Body of pancreas (tissue), 4 donors: ENCODE results near the gene TSC22D4.

Source experiments
- CTCF ChIP-seq, 7 experiments: fragments of 450-650 bp in 4 of 7; fragments of 200-600 bp in 3 of 7; sonication (generic) in 3 of 7; IDR thresholded peaks; one replicate each; pipeline ENCODE4 v1.5.1; 2016 to 2019; ENCODE audit warnings: antibody characterized with exemption in 7 of 7
- POLR2A ChIP-seq, 3 donors: fragments of 450-650 bp; IDR thresholded peaks; one replicate each; pipeline ENCODE4 v1.6.1; 2016; ENCODE audit warnings: antibody characterized with exemption in 3 of 3, mild to moderate bottlenecking in 2 of 3

DNA sequence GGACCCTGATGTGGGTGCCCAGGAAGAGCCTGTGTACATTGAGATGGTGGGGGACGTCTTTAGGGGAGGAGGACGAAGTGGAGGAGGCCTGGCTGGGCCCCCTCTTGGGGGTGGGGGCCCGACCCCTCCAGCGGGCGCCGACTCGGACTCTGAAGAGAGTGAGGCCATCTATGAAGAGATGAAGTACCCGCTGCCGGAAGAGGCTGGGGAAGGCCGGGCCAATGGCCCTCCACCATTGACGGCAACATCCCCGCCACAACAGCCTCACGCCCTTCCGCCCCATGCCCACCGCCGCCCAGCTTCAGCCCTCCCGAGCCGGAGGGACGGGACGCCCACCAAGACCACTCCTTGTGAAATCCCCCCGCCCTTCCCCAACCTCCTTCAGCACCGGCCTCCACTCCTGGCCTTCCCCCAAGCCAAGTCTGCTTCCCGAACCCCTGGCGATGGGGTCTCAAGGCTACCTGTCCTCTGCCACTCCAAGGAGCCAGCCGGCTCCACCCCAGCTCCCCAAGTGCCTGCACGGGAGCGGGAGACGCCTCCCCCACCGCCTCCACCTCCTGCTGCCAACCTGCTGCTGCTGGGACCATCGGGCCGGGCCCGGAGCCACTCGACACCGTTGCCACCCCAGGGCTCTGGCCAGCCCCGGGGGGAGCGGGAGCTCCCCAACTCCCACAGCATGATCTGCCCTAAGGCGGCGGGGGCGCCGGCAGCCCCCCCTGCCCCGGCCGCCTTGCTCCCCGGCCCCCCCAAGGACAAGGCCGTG lies 9.5 kb upstream of the TSC22D4 start:
- no peak for TF ChIP-seq CTCF (IDR thresholded peaks at IDR 0.05)
- no peak for TF ChIP-seq POLR2A (IDR thresholded peaks at IDR 0.05)
